Activated CD8-positive, alpha-beta memory T cell treated with anti-CD3 and anti-CD28 coated beads for 4 hours (primary cell): Measurements from ENCODE around the gene C15orf39.
"Not testable (repeated sequence)": the region's sequence is repeated elsewhere in the genome, so short reads cannot be mapped to it uniquely, and the experiment has no call there.

Source experiments
- DNase-seq, 2 donors: peaks; one replicate each; pipeline ENCODE4 v3.0.0-alpha.2; 2020; ENCODE audit warnings: low read depth in 2 of 2

The C15orf39 gene

GRCh38 chr15:75231836-75232235 lies 30.2 kb downstream of the C15orf39 start:
- no peak for DNase-seq

DNA sequence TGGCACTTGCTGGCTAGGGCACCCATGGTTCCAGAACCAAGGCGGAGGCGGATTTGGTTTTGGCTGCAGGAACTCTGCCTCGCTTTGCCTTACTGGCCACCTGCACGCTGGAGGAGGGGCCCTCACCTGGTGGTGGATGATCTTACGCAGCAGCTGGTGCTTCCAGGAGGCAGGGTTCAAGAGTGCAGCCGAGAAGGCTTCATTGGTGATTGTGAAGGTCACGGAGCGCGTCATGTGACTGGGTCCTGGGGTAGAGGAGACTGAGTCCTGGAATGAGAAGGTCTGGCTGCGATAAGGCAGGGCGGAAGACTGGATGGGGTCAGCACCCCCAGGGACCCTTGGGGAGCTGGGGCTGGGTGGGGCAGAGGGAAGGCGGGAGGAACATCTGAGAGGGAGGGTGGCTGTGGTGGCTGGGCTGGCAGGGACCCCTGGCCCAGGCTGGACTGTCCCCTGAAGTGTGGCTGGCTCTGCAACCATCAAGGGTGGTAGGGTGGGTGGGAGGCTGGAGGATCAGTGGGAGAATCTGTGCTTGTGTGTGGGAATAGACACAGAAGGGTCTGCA lies 30.7 kb downstream of the C15orf39 start:
- no peak for DNase-seq

DNA sequence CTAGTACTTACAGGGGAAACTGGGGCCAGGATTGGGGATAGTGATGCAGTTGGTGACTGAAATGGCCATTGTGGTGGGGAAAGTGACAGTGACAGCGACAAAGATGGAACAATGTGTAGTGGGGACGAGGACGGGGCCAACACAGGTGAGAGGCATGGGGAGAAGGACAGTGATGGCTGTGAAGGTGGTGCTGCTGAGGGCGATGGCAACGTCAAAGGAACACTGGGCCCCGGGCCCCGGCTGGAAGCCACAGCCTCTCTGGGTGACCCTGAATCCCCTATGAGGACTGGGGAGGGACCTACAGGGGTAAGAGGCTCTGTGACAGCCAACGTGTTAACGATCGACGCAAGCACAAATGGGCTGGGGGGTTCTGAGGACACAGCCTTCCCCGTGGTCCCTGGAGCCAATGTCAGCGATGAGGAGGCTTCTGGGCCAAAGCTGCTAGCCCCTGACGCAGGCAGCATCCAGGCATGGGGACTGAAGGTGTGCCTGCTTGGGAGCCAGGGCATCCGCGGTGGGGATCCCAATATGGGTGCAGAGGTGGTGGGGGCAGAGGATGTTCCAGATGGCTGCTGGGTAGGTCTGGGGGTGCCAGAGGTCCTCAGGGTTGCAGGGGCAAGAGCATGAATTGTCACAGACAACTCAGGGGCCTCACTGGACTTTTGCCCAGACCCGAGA lies 31.3 kb downstream of the C15orf39 start:
- no peak for DNase-seq

DNA sequence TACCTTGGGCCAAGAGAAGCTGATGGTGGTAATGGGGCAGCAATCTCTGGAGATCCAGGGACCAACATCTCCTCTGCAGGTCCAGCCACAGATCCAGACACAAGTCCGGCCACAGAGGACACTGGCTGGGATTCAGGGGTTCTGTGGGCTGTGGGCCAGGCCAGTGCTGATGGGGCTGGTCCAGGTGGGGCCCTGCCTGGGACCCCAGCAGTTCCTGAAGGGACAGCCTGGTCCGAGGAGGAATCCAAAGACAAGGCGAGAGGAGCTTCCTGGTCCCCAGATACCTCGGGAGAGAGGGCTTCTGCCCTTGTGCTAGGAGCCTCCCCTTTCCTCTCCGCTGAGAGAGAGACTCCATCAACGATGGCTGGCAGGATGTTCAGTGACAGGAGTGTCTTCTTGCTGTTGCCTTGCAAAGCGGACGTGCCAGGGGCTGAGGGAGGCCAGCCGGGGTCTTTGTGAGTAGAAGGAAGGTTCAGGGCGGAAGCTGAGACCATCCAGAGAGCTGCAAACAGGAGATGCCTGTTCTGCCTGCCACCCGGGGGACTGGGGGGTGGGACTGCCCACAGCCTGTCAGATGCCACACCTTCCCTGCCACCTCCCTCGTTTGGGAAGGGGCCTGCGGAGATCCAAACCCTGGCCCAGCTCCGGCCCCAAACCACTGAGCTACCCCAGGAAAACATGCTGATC lies 32.0 kb downstream of the C15orf39 start:
- no peak for DNase-seq

GRCh38 chr15:75234191-75234810 lies 32.6 kb downstream of the C15orf39 start:
- DNase-seq: no peak

- no peak for DNase-seq
Measured at GRCh38 chr15:75235051-75235673, 33.5 kb downstream of the C15orf39 start.

- DNase-seq: no peak
Measured at GRCh38 chr15:75235760-75236729, 34.4 kb downstream of the C15orf39 start.

GRCh38 chr15:75237316-75237982 lies 35.8 kb downstream of the C15orf39 start:
- DNase-seq: no peak

DNA sequence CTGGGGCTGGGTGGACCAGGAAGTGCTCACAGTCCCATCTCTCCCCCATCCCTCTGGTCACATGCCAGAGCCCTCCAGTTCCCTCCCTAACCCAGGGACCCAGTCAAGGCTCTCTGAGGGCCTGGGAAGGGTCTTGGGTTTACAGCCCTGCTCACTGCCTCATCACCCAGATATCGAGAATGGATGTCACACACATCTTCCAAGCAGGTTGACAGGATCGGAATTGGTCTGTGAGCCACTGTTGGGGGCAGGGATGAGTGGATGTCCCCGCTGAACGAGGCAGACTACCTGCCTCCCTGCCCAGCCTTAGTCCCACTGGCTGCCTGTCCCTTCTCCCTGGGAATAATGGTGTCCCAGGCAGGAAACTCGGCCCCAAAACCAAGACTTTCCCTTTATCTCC lies 36.5 kb downstream of the C15orf39 start:
- DNase-seq: no peak

DNA sequence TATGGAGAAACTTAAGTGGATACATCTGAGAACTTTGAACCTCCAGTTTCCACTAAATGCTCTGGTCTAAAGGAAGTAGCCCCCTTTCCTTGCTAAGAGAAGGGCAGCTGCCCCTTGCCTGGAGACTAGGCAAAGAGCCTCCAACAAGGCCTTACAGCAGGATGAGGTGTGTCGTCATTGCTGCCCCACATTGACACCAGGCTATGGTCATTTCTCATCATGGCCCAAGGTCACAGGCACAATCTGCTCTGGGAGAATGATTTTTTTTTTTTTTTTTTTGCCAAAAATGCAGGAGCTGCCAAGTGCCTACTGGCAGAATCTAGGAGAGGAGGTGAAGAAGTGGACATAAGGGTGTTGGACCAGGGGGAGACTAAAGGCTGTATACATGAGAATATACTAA lies 44.1 kb downstream of the C15orf39 start:
- DNase-seq: not testable (repeated sequence)

DNA sequence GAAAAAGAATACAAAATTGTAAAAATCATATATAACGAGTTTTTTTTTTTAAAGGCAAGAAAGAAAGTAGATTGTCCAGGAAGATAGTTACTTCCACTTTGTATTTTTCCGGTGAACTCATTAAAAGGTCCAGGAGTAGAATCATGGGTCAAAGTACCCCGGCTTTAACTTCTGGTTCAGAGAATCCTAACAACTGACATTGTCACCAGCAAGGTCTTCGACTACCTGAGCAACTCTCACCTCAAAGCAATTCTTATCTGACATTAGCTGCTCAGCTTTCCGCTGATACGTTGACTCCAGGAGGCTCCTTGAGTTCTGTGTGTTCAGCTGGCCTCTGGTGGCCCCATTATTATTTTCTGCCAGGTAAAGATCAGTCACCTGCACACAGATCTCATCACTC lies 47.3 kb downstream of the C15orf39 start:
- DNase-seq: not testable (repeated sequence)

GRCh38 chr15:75249726-75250125 lies 48.0 kb downstream of the C15orf39 start:
- DNase-seq: no peak

GRCh38 chr15:75251343-75251742 lies 49.7 kb downstream of the C15orf39 start:
- not testable (repeated sequence) for DNase-seq

DNA sequence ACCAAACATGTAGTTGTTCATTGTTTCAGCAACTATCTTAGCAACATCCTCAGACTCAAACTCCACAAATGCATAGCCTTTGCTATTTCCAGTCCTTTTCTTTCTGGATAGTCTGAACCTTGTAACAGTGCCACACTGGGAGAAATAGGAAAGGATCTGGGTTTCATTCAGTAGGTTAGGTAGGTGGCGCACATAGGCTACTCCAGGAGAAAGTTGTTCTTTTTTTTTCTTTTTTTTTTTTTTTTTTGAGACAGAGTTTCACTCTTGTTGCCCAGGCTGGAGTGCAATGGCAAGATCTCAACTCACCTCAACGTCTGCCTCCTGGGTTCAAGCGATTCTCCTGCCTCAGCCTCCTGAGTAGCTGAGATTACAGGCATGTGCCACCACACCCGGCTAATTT lies 50.6 kb downstream of the C15orf39 start:
- not testable (repeated sequence) for DNase-seq

GRCh38 chr15:75258034-75258433 lies 56.4 kb downstream of the C15orf39 start, which contains the start of gene GOLGA6C:
Gene GOLGA6C (plus strand): TSS chr15:75258334. CDS start chr15:75258599, 265 bp downstream.
- DNase-seq: not testable (repeated sequence)

- DNase-seq: not testable (repeated sequence)
Measured at GRCh38 chr15:75258620-75259343, 57.1 kb downstream of the C15orf39 start.

DNA sequence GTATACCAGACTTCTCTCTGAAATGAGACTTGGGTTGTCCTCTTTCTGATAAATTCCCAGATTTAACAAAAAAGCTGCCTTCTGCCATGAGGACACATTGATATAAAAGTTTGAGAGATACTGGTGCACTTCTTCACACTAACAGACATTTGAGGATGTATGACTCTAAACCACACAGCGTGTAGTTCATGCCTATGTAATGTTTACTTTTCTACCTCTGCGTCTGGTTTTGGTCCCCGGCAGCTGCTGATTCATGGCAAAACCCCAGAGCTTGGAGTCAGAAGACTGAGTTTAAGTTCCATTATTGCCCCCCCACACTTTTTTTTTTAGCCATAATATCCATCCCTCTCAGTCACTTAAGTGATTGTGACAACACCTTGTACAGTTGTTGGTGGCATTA lies 58.2 kb downstream of the C15orf39 start:
- DNase-seq: not testable (repeated sequence)
